ENCODE data around the gene CD2.
"Not testable (repeated sequence)": the region's sequence is repeated elsewhere in the genome, so short reads cannot be mapped to it uniquely, and the experiment has no call there.

The CD2 gene

DNA sequence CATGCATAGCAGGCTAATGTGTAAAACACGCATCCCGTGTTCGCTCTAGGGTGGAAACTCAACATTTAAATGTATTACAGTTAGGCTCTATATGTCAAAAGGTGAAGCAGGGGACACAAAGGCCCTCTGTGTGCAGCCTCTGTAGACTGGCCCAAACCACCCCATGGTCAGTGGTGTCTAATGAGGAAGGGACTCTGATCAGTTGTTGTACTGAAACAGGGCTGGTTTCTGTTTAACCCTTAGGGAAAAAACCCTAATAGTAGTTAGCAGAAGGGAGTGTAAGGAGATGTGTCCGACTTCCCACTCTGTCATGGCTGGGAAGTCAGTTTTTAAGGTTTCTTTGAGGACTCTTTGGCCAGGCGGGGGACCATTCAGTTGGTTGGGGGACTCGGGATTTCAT is 21.5 kb upstream of the CD2 start:
- DNase-seq, result no peak

DNA sequence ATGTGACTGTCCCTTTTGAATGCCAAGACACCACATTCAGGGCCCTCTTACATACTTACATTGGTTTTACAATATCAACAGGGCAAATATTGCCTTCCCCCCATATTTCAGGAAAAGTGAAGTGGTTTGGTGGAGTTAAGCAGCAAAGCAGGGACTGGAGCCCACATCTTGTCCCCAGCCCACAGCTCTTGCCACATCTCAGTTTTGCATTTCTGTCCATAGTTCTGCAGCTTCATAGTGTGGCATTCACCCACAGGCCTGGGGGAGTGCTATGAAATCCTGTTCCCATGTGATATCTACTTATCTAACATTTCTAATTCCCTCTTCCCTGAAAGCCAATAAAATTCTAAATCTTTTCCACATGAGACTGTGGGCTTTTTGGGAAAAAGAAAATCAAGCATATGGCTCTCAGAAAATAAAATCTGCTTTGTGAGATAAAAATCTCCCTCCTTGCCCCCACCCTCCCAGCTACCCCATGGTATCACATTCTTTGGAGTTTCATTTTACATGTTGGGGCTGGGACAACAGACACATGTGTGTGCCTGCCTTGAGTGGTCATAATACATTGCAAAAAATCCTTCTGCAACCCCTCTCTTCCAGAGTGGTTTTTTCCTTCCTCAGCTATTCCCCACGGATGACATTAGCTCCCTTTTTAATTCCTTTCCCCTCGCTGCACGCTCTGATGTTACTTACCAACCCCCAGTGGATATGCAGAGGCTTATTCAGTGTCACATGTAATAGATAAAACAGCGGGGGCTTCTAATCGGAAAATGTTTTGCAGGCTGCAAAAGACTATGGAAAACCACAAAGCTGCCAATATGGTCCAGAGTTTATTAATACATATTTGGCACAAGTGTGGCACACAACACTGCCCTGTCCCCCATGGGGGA is 20.5 kb upstream of the CD2 start:
- DNase-seq, result no peak

DNA sequence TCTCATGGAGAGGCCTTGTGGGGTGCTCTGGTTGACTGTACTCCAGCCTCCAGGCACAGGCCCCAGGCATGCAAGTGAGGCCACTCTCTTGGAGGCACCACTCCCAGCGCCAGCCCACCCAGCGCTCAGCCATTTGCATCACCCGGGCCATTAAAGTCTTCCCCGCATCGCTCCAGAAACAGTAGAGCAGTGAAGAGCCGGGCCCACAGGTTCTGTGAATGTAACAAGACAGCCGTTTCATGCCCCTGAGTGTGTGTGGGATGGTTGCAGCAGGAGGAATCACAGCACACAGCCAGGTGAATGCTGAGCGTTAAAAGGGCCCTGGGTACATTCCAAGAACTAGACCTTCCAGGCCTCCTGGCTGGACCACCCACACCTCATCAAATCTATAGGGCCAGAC is 19.0 kb upstream of the CD2 start:
- no peak for DNase-seq

DNA sequence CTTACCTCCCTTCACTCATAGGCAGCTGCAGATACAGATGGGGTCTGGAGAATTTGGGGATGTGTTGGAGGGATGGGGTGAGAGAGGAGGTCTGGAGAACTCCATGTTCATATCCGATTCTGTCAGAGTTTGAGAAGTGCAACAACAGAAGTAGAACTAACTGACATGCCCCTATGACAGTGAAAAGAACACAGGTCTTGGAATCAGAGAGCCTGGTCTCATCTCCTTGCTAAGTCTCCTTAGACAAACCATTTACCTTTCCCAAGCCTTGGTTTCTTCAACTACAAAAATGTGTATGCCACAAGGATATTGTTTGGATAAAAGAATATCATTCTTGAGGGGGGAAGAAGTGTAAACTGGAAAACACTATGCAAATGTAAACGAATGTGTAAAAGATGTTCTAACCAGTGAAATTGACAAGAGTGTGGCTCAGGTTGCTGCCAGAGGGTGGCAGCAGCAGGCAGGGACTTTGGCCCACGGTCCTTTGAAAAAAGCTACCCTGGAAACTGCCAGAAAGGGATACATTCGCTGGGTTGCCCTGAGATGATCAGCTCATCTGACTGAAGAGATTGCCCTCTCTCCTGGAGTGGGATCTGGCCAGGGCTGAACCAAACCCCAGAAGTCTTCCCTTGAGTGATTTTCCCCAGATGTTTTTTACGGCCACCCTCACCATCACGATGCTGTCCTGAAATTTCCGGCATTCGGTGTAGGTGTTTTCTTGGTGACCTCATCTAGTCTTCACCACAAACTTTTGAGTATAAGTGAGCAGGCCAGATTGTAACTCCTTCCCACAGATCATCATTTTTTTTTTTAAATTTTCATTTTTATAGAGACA is 17.0 kb upstream of the CD2 start:
- DNase-seq, result peak; percentile 20

DNA sequence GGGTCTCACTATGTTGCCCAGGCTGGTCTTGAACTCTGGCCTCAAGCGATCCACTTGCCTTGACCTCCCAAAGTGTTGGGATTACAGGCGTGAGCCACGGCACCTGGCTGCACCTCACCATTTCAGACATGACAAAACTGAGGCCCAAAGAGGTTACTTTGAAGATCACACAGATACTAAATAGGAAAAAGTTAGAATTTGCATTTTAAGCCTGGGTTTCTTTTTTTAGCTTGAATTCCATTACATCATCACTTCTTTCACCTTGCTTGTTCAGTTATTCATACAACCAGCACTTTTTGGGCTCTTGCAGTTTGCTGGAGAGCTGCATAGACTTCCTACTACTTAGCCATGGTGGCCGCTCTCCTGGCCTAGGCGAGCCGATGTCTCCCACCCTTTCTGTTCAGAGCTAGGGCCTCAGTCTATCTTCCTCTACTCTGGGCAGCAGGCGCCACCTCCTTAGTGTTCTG is 16.3 kb upstream of the CD2 start:
- no peak for DNase-seq

DNA sequence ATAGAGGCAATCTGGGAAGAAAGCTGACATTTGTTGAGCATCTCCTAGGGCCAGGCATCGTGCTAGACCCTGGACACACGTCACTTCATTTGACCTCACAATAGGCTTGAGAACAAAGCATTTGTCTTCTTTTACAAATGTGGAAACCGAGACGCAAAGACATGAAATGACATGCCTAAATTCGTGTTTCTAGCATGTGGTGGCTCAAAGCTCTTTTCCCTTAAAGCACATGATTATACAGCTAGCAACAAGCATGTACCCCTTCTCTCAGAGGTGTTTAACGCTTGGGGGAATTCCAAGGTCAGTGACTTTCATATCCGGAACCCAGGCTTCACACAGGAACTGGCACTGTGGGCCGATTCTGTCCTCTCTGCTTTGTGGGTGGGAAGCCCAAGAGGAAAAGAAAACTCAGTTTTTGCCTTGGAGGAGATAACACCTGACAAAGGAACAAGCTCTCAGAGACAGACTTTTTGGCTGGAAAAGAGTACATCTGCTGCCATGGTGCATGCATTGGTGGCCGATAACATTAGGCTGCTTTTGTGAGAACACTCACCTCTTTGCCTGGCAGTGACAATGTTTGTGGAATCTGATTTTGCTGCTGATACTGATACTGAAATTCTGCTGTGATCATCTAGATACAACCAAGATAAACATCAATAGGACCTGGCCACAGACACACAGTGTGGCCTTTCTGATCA is 15.4 kb upstream of the CD2 start:
- DNase-seq, result no peak

DNA sequence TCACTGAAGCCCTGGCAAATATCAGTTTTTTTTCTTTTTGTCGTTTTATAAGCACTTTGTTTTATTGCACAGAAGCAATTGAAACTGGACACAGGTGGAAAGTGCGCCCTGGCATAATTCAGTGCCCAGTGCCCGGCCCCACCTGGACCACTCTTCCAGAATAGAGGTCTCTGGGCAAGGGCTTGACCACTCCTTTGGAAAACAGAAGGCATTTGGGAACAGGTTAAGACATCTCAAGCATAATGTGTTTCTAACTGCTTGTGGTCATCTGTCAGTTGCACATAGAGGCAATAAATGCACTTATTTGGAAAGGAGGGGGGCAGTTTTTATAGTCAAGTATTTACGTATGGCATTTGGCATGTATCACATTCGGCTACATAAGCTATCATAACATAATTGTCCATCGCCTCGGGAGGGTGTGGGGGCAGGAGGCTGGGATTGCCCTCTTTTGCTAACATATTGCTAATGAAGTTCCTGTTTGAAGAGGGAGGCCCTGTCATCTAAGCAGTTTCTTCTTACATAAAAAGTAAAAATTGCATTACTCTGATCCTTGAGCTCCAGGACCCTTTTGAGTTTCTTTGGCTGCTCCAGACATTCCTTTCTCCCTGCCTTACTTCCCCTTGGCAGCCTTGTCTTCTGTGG is 14.7 kb upstream of the CD2 start:
- DNase-seq, result no peak

DNA sequence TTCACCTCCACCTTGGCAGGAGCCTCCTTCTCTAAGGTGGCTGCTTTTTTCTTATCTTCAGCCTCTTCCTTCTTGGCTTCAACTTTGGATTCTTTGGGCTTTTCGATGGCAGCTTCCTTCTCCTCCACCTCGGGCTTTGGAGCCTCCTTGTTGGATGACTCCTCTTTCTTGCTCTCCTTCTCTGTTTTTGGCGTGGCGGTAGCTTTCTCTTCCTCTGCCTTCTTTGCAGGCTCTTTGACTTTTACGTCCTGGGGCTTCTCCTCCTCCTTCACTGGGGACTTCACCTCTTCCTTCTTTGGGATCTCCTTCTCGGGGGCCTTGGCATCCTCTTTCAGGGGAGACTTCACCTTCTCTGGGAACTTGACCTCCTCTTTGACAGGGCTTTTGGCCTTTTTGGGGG is 13.9 kb upstream of the CD2 start:
- DNase-seq, result no peak

DNA sequence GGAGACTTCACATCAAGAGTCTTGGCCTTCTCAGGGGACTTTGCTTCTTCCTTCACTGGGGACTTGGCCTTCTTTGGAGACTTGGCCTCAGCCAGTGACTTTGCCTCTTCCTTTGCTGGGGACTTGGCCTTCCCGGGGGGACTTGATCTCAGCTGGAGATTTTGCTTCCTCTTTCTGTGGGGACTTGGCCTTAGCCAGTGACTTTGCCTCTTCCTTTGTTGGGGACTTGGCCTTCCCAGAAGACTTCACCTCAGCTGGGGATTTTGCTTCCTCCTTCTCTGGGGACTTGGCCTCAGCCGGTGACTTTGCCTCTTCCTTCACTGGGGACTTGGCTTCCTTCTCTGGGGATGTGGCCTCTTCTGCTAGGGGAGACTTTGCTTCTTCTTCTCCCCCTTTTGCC is 13.5 kb upstream of the CD2 start:
- DNase-seq, result no peak

DNA sequence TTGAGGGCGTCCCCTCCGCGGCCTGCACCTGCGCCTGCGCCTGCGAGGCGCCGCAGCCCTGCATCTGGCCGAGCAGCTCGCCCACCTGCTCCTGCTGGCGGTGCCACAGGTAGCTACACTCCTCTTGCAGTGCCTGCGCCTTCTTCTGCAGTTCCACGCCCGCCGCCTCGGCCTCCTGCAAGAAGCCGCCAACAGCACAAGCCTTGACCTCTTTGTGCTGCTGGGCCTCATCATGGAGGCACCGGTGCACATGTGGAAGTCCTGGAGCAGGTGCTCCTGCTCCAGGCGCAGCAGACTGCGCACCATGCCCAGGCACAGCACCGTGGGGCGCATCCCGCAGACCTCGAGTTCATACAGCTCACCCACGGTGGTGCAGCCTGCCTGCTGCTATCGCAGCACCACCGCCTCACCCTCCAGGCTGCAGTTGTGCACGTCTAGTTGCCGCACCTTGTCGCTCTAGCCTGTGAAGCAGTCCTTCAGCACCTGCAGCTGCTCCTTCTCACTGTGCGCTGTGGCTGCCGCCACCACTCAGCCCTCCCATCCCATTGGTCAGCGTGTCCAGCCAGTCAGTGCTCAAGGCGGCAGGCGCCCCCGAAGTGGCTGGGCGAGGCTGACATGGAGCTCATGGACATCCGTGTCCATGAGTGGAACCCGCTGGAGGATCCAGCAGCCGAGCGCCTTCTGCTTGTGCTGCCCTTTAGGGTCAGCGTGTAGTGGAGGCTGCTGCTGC is 12.2 kb upstream of the CD2 start:
- no peak for DNase-seq

DNA sequence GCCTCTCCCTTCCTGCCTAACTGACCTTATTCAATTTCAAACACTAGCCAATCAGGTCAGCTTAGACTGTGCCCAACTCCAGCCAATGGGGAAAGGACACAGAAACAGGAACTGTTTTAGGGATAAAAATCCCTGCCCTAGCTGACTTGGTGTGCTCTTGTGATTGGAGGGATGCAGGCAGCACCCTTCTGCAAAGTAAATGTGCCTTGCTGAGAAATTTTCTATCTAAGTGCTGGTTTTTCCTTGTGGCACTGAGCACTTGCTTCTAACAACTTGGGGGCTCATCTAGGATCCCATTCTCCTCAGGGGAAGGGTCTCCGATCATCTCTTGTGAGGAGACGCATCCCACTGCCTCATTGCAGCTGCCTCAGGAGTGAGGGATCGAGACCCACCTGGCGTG is 10.7 kb upstream of the CD2 start:
- no peak for DNase-seq

DNA sequence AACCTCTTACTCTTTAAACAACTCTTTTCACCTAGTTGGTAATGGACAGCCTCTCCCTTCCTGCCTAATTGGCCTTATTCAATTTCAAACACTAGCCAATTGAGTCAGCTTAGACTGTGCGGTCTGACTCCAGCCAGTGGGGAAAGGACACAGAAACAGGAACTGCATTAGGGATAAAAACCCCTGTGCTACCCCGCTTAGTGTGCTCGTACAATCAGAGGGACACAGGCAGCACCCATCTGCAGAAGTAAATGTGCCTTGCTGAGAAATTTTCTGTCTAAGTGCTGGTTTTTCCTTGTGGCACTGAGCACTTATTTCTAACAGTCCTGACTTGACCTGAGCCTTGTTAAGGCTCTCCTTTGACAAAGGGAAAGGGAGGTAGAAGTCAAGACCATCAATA is 6.0 kb upstream of the CD2 start:
- no peak for DNase-seq

DNA sequence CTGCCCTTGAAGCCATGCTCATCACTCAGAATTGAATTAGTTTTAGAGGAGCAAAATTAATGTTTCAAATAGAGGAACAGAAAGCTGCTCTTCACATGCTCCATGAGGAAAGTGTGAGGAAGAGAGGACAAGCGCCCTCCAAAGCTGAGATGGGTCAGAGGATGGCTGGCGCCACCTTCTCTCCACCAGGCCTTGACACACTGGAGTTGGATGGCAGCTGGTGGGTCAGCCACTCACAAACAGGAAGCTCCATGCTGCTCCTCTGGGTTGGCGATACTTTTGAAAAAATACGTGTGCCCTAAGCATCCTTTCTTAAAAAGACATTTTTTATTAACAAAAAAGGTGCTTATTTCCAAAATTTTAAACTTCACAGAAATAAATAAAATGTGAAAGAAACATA is 3.1 kb upstream of the CD2 start:
- DNase-seq, result no peak

DNA sequence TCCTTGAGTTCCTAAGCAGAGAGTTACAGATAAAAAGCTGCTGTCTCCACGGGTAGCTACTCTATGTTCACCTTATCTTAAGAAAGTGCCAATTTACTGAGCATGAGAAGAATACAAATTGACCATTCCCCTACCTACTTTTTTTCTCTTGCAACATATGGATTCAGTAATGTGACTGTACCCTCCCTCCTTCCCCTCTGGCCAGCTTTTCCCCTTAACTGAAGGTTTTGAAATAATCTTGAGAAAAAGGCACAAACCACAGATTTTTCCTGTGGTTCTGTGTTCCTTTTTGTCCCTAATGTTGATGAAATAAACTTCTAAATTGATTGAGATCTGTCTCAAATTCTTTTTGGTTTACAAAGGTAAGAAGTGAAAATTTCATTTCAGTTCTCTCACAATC is 2.6 kb upstream of the CD2 start:
- DNase-seq, result no peak

DNA sequence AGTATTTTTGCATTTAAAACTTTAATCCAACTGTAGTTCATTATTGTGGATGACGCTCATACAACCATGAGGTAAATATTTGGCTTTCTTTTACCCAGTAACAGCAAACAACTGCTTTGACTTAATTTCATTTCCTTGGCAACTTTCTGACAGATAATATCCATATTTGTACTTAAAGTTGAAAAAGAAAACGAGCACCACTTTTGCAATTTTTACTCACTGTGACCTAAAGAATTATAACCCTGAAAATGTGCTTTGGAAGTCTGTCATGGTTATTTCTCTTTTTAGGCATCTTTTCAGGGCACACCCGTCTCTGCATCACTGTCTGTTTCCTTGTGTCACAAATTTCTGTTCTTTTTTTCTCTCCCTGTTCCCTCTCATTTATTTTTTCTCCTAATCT is 918 bp upstream of the CD2 start:
- no peak for DNase-seq

DNA sequence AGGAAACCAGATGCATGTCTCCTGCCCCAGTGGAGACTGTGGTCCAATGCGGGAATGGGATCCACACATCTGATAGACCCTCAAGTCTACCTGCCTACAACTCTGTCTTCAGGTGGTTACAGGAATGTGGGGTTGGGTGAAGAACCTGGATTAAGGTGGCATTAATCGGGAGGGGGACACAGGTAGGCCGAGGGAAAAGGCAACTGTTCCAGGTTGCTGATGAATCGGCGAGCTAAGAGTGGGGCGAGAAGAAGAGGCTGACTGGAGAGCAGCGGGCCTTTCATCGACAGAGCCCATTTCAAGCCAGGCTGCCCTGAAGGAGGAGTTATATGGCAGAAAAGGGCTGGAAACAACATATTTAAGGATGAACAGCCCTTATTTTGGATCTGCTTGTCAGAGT is 836 bp downstream of the CD2 start:
- DNase-seq, result no peak

DNA sequence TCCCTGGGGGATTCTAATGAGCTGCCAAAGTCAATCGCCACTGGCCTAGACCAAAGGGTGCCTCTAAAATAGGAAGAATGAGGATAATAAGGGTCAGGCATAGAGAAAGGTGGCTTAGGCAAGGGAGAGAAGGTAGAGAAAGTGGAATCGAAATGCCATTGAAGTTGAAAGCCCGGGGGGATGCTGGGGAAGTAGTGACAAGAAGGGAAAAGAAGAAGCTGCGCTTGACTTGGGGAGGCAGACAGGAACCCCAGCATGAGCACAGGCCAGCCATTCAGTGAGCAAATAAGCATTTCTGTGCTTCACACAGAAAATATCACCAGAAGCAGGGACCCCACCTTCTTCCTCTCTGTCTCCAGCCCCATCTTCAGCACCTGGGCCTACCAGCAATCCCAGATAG is 1.5 kb downstream of the CD2 start:
- no peak for DNase-seq

DNA sequence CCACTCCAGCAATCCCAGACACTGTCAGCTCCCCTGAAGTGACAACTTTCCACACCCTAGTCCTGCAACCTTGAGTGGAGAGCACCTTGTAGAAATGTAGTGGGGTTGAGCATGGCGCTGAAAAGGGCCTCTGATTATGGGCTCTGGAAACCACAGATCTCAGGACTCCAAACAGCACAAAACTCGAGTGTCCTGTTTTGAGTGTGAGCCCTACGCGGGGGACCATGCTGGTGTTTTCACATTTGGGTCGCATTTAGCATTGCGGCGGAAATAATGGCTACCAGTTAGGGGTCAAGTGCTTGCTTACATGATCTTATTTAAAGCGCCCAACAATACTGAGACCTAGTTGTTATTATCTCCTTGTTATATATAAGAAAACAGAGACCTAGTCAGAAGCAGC is 1.9 kb downstream of the CD2 start:
- not testable (repeated sequence) for DNase-seq

DNA sequence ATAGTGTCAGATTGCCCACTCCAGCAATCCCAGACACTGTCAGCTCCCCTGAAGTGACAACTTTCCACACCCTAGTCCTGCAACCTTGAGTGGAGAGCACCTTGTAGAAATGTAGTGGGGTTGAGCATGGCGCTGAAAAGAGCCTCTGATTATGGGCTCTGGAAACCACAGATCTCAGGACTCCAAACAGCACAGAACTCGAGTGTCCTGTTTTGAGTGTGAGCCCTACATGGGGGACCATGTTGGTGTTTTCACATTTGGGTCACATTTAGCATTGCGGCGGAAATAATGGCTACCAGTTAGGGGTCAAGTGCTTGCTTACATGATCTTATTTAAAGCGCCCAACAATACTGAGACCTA is 4.2 kb downstream of the CD2 start:
- not testable (repeated sequence) for DNase-seq

DNA sequence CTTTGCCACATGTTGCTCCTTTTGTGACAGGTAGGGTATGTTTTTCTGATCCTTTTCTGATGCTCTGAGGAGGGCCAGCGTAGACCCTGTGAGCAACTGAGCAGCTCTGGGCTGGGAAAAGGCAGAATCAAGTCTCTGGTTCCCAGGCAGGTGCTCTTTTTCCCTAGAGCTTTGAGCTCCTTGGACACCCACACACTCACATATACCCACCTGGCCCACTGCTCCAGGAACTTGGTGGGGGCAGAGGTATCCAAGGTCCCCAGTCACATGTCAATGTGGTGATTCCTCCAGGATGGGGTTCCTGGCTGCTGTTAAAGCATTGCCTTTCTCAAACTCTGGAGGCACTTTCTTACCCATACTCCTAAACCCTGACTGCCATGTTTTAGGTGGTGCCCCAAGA is 5.4 kb downstream of the CD2 start:
- DNase-seq, result no peak

DNA sequence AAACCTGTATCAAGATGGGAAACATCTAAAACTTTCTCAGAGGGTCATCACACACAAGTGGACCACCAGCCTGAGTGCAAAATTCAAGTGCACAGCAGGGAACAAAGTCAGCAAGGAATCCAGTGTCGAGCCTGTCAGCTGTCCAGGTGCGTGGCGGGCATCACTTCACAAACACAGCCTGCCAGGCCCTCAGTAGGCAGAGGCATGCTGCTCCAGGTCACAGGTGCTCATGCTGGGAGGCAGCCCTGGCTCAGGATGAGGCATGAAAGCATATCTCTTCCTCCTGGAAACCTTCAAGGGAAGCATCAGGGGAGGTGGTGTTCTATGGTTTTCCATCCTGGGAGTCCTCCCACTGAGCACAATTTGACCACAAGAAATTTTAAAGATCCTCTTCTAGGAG is 6.3 kb downstream of the CD2 start:
- DNase-seq, result no peak

DNA sequence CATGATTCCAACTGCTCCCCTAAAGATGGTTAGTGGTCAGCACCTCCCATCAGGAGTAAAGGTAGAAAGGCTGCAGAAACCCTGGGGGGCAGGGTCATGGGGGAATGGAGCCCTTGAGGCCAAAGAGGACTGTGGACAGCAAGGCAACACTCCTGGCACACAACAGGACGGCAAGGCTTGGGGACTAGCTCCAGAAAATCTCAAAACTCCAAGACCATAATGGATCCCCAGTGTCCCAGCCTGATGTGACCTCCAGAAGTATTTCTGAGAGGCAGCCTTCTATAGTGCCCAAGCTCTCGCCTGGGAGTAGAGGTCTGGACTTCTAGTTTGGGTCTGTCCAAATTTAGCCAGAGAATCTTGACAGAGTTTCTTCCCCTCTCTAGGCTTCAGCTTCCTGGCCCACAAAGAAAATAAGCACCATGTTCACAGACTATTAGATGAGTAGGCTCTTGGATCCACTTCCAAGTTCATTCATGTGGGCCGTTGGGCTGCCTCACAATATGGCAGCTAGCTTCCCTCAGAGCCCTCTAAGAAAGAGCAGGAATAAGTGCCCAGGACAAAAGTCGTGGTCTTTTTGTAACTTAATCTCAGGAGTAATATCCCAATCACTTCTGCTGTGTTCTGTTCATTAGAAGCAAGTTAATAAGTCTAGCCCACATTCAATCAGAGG is 6.9 kb downstream of the CD2 start:
- DNase-seq, result no peak

Measured in NCI-H748 treated with DMSO at 0.1 percent for 48 hours (cell line).